SKM-1 treated with dmso at 0.1 percent for 144 hours (cell line): ENCODE results near the gene ZNF365.

Source experiments
- DNase-seq: peaks from one replicate; lab custom pipeline; 2025; ENCODE audit not compliant: unreplicated experiment; lab: John Stamatoyannopoulos, UW

Gene ZNF365

DNA sequence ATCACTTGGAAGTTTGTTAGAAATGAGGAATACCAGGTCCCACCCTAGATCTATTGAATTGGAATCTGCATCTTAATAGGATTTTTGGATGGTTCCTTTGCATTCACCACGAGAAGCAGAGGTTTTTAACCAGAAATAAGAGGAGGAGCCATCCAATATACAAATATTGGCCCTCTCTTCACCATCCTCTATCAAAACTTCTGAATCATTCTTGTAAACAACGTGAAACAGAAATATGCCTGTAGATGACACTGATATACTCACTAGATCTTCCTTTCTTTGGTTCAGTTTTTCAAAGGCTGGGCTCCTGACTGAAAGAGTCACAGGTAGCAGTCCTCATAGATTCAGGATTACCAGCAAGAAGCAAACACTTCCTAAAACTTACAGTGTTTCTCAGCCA is 39.5 kb downstream of the ZNF365 start:
- DNase-seq = no peak

DNA sequence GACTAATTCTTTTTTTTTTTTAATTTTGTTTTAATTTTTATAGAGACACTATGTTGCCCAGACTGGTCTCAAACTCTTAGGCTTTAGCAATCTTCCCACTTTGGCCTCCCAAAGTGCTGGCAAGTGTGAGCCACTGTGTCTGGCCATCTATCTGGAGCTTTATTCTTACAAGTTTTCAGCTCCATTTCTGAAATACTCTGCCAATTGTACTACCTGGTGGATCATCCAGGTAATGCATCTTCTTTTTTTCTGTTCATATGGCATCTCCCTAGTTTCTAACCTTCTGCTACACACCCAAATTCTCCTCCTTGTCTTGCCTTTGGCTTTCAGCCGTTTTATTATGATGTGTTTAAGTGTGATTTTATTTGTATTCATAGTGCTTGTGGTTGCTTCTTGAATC is 40.2 kb downstream of the ZNF365 start:
- peak; percentile 1 for DNase-seq

- DNase-seq = no peak
Observed at GRCh38 chr10:62422068-62422590, 48.0 kb downstream of the ZNF365 start.

DNA sequence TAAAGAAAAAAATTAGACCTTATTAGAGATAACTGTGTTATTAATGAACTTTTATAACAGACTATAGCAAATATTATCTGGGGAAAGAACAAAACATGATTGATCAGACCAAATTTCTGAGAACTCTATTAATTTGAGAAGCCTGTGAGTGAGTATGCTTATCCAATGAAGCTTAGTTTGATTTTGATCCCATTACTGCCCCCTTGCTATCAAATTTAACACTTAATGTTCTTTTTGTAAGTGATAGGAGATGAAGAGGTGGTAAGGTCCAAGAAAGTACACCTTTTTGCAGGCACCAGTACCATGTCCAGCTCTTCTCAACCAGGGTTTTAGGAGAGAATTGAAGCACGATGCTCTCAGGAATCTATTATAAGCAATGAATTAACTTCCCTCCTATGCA is 49.9 kb downstream of the ZNF365 start:
- no peak for DNase-seq

DNA sequence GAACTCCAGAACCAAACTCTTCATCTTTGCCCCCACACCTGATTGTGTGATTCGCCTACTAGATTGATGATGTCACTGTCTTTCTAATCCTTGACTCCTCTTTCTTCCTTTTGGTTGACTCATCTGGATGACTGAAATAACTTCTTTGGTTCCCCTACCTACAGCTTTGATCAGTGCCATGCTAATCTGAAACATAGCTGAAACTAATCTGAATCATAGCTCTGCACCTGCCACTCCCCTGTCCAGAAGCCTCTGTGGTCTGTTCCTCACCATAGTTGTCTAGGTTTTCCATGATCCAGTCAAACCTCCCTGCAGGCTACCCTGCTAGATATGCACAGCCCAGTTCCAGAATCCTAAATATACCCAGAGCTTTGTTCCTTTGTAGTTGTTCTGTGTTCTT is 51.9 kb downstream of the ZNF365 start:
- DNase-seq = no peak

GRCh38 chr10:62426600-62426999 is 52.4 kb downstream of the ZNF365 start:
- no peak for DNase-seq

DNA sequence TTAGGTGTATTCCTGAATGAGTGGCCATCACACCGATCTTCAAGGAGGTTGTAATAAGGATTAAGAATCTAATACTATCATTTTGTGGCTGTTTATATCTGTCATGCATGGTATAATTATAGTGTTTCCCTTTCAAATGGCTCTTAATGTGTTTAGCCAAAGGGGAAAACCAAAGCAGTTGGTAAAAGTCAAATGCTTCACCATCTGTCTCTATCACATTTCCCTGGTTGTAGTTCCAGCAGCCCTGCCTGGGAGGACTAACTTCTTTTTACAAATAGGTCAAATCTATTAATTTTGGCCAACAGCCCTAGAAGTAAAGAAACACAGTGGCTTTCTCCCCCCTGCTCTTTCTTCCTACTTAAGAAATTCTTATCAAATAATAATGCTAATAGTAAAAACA is 56.7 kb downstream of the ZNF365 start:
- DNase-seq = no peak

GRCh38 chr10:62433181-62433692 is 59.1 kb downstream of the ZNF365 start:
- DNase-seq = no peak

GRCh38 chr10:62433901-62434300 is 59.7 kb downstream of the ZNF365 start:
- DNase-seq = no peak

DNA sequence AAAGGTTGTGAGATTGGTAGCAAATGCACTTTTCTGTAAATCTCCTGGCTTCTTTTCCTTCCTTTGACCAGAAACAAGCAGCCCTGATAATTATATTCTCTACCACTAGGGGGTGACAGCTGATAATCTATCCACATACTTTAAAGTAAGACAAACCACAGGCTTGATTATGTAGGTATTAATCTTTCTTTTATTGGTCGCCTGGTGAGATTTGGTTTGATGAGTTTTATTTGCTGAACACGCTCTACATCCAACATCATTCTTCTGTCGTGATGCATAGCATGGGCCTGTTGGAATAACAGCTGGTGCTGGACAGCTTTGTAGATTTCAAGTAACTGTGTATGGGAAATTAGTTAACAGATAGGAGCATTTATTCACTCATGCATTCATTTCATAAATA is 63.5 kb downstream of the ZNF365 start:
- peak; percentile 28 for DNase-seq

- no peak for DNase-seq
Observed at GRCh38 chr10:62442006-62442405, 67.8 kb downstream of the ZNF365 start.

DNA sequence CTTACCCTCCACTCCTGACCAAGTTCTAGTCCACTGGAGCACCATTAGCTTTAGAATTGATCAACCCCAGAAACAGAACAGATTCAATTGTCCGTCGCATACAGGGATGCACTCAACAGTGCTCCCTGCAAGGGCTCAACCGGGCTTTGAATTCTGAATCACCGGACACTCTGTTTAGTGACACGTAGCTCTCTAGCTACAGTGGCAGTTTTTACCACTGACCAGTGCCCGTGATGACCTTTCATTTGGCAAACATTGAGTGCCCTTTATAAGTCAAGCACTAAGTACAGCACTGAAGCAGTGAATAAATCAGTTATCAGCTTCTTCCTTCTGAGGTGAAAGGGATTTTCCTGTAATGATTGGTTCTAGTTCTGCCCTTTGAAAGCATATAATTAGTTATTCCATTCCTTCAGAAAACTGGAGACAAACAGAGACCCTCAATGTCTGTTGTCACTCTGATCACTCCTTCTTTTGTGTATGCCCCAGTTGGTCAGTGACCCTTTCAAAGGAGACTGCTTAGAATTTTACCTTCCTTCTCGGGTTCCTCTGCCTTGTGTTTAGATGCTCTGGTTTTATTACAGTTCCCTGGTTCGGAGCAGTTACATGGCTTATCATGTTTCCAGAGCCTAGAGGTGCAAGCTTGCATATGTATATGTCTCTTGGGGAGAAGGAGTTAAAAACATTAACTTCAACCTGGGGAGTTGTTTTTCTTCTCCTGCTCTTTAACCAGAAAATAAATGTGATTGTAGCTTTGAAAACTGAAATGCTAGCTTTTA is 68.9 kb downstream of the ZNF365 start:
- no peak for DNase-seq

DNA sequence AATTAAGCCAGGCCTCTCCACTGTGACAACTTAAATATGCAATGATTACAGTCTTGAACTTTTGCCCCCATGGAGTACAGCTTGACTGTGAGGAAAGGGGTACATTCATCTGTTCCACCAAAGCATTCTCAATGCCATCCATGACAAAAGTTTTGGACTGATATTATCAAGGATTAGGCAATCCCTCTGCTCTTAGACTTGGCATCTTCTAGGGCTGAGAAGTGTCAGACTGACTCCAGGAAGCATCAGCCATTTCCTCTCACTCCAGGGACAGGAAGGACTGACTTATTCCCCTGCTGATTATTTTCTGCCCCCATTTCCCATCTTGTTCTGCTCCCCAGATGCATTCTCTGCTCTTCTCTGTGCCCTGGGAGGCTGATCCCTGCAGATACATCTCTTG is 69.7 kb downstream of the ZNF365 start:
- no peak for DNase-seq

GRCh38 chr10:62446627-62447026 is 72.5 kb downstream of the ZNF365 start:
- DNase-seq = no peak

DNA sequence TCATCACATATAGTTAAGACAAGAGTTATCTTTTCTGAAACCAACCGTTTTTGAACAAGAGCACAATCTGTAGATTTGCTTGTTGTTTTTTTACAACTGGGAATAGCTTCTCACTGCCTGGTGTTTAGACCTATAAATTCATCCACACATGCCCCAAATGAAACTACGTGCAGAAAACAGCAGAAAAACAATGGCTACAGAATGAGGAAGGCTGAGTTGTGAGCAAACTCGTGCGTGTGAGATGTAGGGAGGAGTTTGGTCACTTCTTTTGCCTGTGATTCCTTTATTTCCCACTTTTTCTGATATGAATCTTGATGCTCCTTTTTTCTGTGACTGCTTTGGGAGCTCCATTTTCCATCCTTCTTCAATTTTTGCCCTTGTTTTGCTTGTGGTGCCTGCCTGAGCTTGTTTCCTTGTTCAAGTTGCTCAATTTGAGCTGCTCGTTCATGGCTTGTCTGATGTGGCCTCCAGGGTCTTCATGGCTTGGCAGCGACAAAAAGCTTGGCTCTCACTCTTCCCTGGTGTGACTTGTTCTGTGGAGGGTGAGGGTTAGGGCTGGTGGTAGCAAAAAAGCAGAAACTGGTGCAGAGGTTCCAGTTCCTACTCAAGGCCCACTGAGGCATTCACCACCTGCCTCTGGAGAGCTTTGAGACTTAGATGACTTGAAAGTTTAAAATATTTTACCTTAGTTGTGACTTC is 76.9 kb downstream of the ZNF365 start:
- no peak for DNase-seq

DNA sequence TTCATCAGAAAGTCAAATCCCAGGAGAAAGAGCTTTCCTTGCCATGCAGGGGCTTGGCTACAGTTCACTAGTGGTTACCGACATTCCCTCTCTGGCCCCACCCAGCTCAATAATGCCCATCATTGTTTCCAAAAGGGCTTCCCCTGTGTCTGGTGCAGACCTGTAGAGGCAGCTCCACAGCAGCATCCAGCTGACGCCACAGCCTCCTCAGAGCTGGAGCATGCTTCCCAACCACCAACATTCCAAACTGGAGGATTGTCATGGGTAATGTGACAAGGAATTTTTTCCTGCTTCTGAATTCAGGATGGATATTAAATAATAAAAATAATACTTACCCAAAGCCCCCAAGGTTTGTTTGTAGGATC is 77.4 kb downstream of the ZNF365 start:
- no peak for DNase-seq
